ENCODE measurements around the gene WIPF1. TPM values are rescaled to one million over a fixed set of nuclear protein-coding genes. Genes with fewer than 3 reads are reported as not detected.
A peak's percentile ranks its signal among the peaks of the same experiment; 100 is the strongest.

Gene WIPF1
- total RNA-seq, 1 donor from 2014 or later, result 293 TPM

DNA sequence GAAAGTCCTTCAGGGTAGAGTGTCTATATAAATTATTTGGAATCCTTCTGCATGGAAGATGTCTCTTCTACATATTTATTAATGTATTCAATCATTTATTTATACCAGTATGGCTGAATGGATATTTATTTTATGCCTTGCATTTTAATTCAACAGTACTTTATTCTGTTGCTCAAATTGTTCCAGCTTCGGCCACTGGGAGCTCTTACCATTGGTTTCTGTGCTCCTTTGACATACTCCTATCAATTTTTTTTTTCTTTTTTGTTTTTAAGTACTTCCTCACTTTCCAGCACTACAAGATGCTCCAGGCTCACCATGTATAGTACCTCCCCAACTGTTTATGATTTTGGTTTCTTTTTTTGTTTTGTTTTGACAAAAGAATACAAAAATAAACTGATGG lies 39.4 kb upstream of the WIPF1 start:
- Mint-ChIP-seq H3K27me3 (no peaks in the 10 kb centered on the region), H3K4me1 (peaks cover 32% of the 10 kb centered on the region), H3K27ac (no peak overlapping the region), H3K9me3 (no peaks in the 10 kb centered on the region), H3K36me3 (ENCODE audit: low read depth) (peaks cover 16% of the 10 kb centered on the region), H3K4me3 (no peak overlapping the region)
- CTCF ChIA-PET, result interaction anchor here (0.6 to 1.6 kb wide), 5 partner anchors 28 to 58 kb away, joined by 3 to 4 read pairs (median 3); no protein-coding TSS in a partner anchor
- POLR2A ChIA-PET, result no interaction called here
- ATAC-seq (ENCODE audit: low read depth) (no peak), DNase-seq (no peak)
- TF ChIP-seq, protein P1, sequence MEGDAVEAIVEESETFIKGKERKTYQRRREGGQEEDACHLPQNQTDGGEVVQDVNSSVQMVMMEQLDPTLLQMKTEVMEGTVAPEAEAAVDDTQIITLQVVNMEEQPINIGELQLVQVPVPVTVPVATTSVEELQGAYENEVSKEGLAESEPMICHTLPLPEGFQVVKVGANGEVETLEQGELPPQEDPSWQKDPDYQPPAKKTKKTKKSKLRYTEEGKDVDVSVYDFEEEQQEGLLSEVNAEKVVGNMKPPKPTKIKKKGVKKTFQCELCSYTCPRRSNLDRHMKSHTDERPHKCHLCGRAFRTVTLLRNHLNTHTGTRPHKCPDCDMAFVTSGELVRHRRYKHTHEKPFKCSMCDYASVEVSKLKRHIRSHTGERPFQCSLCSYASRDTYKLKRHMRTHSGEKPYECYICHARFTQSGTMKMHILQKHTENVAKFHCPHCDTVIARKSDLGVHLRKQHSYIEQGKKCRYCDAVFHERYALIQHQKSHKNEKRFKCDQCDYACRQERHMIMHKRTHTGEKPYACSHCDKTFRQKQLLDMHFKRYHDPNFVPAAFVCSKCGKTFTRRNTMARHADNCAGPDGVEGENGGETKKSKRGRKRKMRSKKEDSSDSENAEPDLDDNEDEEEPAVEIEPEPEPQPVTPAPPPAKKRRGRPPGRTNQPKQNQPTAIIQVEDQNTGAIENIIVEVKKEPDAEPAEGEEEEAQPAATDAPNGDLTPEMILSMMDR (IDR thresholded peaks at IDR 0.05), result no peak
- intact Hi-C loops (cut with micrococcal nuclease), result no loop called here

DNA sequence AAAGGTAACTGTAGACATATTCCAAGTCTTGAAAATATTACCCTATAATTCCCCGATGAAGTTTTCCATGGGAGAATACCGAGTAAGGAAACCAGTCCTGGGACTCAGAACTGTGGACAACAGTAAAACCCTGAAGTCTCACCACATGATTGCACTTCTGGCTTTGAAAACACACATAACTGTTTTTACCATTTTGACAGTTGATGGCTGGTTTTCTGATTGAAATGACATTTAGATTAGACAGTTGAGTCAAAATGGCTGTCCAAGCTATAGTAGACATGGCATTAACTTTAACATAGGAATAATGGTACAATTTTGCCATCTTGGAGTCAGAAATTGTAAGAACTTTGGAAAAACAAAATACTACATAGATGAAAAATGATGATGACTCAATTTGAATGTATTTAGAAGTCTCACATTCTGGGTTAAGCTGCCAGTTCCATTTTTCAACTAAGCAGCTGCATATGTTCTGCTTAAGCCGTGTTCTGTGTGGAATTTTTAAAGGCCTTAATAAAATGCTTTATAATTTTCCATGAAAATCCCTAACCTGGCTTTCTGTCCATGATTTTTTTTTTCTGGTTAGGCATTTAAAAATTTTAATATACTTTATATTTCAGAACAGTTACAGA lies 38.3 kb upstream of the WIPF1 start:
- Mint-ChIP-seq H3K4me1 (peaks cover 43% of the 10 kb centered on the region), H3K27ac (peak overlapping the region; percentile 98), H3K4me3 (no peak overlapping the region), H3K9me3 (no peaks in the 10 kb centered on the region), H3K27me3 (no peaks in the 10 kb centered on the region), H3K36me3 (ENCODE audit: low read depth) (peaks cover 27% of the 10 kb centered on the region)
- intact Hi-C loops (cut with micrococcal nuclease), result loop anchor here (2.0 kb wide), 1 partner anchor 27 kb away; no protein-coding TSS in a partner anchor
- ChIA-PET CTCF (interaction anchor here (1.2 to 1.6 kb wide), 2 partner anchors 27 to 54 kb away, joined by 3 to 4 read pairs; no protein-coding TSS in a partner anchor), POLR2A (interaction anchor here (3.5 to 4.2 kb wide), 2 partner anchors 13 to 39 kb away, joined by 24 to 123 read pairs; partner anchors contain the start of gene WIPF1)
- DNase-seq (no peak), ATAC-seq (ENCODE audit: low read depth) (no peak)
- TF ChIP-seq, protein P1 (IDR thresholded peaks at IDR 0.05), result no peak

DNA sequence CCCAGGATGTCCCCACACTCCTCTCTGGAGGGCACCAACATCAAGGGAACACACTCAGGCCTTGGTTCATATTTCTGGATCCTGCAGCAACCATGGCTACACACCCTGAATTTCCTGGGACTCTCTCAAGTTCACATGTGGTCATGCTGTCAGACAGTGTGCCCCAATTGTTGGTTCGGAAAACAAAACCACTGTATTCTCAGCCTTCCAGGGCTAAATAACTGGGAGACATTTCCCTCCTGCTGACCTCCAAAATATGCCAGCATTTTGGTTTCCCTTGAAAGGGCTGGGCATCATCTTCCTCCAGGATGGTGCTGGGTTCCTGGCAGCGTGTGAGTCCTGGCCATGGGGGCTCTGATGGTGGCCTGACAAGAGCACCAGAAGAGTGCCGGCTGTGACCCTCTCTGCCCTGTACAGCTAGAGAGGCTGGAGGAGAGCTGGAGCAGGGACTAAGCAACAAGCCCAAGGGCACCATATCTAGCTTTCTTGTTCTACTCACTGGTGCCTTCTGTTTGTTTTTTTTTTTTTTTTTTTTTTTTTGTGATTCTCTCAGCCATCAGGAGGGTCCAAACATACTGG lies 37.5 kb upstream of the WIPF1 start:
- peaks cover 50% of the 10 kb centered on the region for H3K4me1 Mint-ChIP-seq
- H3K36me3 Mint-ChIP-seq (ENCODE audit: low read depth), result peaks cover 34% of the 10 kb centered on the region
- peak overlapping the region; percentile 95 for H3K4me3 Mint-ChIP-seq
- intact Hi-C loops (cut with micrococcal nuclease), result loop anchor here (2.0 kb wide), 1 partner anchor 28 kb away; no protein-coding TSS in a partner anchor
- ChIA-PET POLR2A (interaction anchor here (1.3 to 4.2 kb wide), 13 partner anchors 10 to 148 kb away, joined by 3 to 123 read pairs (median 8); partner anchors contain the start of genes GPR155 and WIPF1), CTCF (interaction anchor here (1.3 to 2.8 kb wide), 5 partner anchors 22 to 56 kb away, joined by 5 to 18 read pairs (median 7); no protein-coding TSS in a partner anchor)
- no peak for DNase-seq
- H3K27me3 Mint-ChIP-seq, result no peaks in the 10 kb centered on the region
- no peak for ATAC-seq (ENCODE audit: low read depth)
- H3K9me3 Mint-ChIP-seq, result no peaks in the 10 kb centered on the region
- H3K27ac Mint-ChIP-seq, result peak overlapping the region; percentile 98
- TF ChIP-seq, protein P1 (IDR thresholded peaks at IDR 0.05), result no peak

DNA sequence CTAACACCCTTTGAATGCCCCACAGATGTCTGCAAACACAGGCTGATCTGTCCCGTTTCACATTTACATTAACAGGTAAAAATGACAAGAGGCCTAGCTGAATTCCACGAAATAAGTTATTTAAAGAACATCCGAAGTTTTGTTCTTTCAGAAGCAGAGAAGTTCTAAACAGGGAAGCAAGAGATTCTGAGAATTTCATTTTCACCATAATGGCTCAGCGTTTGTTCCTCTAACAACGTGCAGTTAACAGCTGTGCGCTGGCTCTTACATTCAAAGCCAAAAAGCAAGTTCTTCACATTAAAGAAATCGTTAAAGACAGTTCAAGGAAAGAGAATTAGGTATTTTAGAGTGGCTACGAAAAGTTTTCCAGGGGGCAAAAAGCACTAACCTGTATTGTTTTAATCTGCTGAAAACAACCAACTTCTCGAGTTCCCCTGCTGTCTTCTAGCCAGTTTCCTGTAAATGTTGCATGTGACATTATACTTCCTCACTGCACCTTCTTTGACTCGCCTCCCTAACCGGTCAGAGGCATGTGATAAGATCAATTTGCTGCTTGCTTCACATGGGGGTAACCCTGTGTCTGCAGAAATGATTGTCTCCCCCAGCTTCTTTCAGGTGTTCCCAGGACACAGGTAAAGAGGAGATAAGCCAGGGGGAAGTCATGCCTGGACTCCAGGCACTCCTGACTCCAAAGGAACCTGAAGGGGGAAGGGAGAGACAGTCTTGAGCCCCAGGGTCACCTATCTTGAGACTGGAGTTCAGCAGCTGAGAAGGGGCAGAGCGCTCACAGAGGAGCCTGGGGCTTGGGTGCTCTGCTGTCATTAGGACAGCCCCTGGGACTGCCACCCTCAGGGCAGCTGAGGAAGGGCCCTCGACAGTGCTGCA lies 36.8 kb upstream of the WIPF1 start:
- intact Hi-C loops (cut with micrococcal nuclease), result loop anchor here (1.0 to 2.0 kb wide), 5 partner anchors 11 to 56 kb away; no protein-coding TSS in a partner anchor
- ATAC-seq (ENCODE audit: low read depth) (peak; percentile 77), DNase-seq (peak; percentile 29)
- TF ChIP-seq, protein P1 (IDR thresholded peaks at IDR 0.05), result no peak
- ChIA-PET CTCF (interaction anchor here (0.7 to 2.8 kb wide), 13 partner anchors 16 to 171 kb away, joined by 3 to 18 read pairs (median 6); partner anchors contain the start of gene WIPF1), POLR2A (interaction anchor here (0.7 to 4.2 kb wide), 19 partner anchors 8 to 148 kb away, joined by 3 to 123 read pairs (median 6); partner anchors contain the start of genes GPR155 and WIPF1)
- H3K4me1 Mint-ChIP-seq, result peaks cover 58% of the 10 kb centered on the region
- peak overlapping the region; percentile 98 for H3K27ac Mint-ChIP-seq
- no peaks in the 10 kb centered on the region for H3K27me3 Mint-ChIP-seq
- peaks cover 41% of the 10 kb centered on the region for H3K36me3 Mint-ChIP-seq (ENCODE audit: low read depth)
- no peaks in the 10 kb centered on the region for H3K9me3 Mint-ChIP-seq
- peak overlapping the region; percentile 95 for H3K4me3 Mint-ChIP-seq

Measured in activated B cell treated with CpG ODN at 0.5 μM for 24 hours (primary cell).